Activated CD8-positive, alpha-beta T cell treated with anti-CD3 and anti-CD28 coated beads for 36 hours (primary cell): Measurements from ENCODE around the gene GNB5. TPM values are rescaled to one million over a fixed set of nuclear protein-coding genes. Genes with fewer than 3 reads are reported as not detected.

Experiments
- ATAC-seq: fragments of 200-7000 bp; cut with Tn5 transposase; one replicate; pipeline ENCODE4 v1.10.0; 2021; ENCODE audit warnings: mild to moderate bottlenecking, moderate library complexity
- CTCF ChIA-PET: fragments of 350-600 bp; sonication (Branson Sonifier 250); formaldehyde crosslinking; loops from one replicate; lab custom pipeline; 2021; ENCODE audit warnings: antibody characterized with exemption; lab: Charles Lee
- POLR2A ChIA-PET: fragments of 350-600 bp; sonication (Branson Sonifier 250); formaldehyde crosslinking; loops from one replicate; lab custom pipeline; 2021; ENCODE audit warnings: antibody characterized with exemption; lab: Charles Lee
- DNase-seq: peaks from one replicate; pipeline ENCODE4 v3.0.0-alpha.2; 2020
- H3K27ac Mint-ChIP-seq: one replicate; pipeline ENCODE4 v1.8.0; 2021; ENCODE audit warnings: mild to moderate bottlenecking, mixed read lengths
- H3K27me3 Mint-ChIP-seq: one replicate; pipeline ENCODE4 v1.8.0; 2021; ENCODE audit warnings: mixed read lengths
- H3K36me3 Mint-ChIP-seq: one replicate; pipeline ENCODE4 v1.8.0; 2021; ENCODE audit warnings: low read depth, mixed read lengths
- H3K4me1 Mint-ChIP-seq: one replicate; pipeline ENCODE4 v1.8.0; 2021; ENCODE audit warnings: low read depth, mixed read lengths
- H3K4me3 Mint-ChIP-seq: one replicate; pipeline ENCODE4 v1.8.0; 2021; ENCODE audit warnings: mild to moderate bottlenecking, moderate library complexity, mixed read lengths
- H3K9me3 Mint-ChIP-seq: one replicate; pipeline ENCODE4 v1.8.0; 2021; ENCODE audit warnings: mixed read lengths
- CTCF ChIP-seq: fragments of 200-600 bp; IDR thresholded peaks from one replicate; pipeline ENCODE4 v1.8.0; 2022; ENCODE audit warnings: antibody characterized with exemption, mild to moderate bottlenecking
- intact Hi-C: fragments of 100-400 bp; cut with micrococcal nuclease; formaldehyde crosslinking; loops from one replicate; pipeline ENCODE4 v1.10.0; 2022
- total RNA-seq, 2 experiments: library from RNA; stranded (reverse); gene quantifications; one replicate each; pipeline ENCODE4 v1.2.3, GENCODE V29; 2021

Gene GNB5
- total RNA-seq, 2 experiments from 2014 or later = 16.8 to 17.5 TPM

- Mint-ChIP-seq H3K36me3 (peaks cover 6% of the 10 kb centered on the region), H3K4me1 (no peaks in the 10 kb centered on the region), H3K4me3 (no peak overlapping the region), H3K27me3 (no peaks in the 10 kb centered on the region), H3K9me3 (no peaks in the 10 kb centered on the region), H3K27ac (no peak overlapping the region)
- intact Hi-C loops = no loop called here
- no peak for TF ChIP-seq CTCF
- ChIA-PET CTCF (interaction anchor here (0.7 to 2.1 kb wide), 11 partner anchors 8 to 138 kb away, joined by 3 to 9 read pairs (median 4); no protein-coding TSS in a partner anchor), POLR2A (interaction anchor here (1.2 kb wide), 1 partner anchor 20 kb away, joined by 4 read pairs; no protein-coding TSS in a partner anchor)
- ATAC-seq = no peak
- no peak for DNase-seq
Measured at GRCh38 chr15:52158084-52158765, 33.0 kb downstream of the GNB5 start.

- Mint-ChIP-seq H3K36me3 (peaks cover 6% of the 10 kb centered on the region), H3K27ac (no peak overlapping the region), H3K9me3 (no peaks in the 10 kb centered on the region), H3K27me3 (no peaks in the 10 kb centered on the region), H3K4me1 (no peaks in the 10 kb centered on the region), H3K4me3 (no peak overlapping the region)
- DNase-seq = no peak
- TF ChIP-seq CTCF = no peak
- ChIA-PET POLR2A (no interaction called here), CTCF (interaction anchor here (0.9 to 1.2 kb wide), 3 partner anchors 15 to 53 kb away, joined by 3 to 4 read pairs (median 3); no protein-coding TSS in a partner anchor)
- ATAC-seq = no peak
- intact Hi-C loops = no loop called here
Measured at GRCh38 chr15:52155878-52156277, 35.3 kb downstream of the GNB5 start.

GRCh38 chr15:52154896-52155865 is 36.0 kb downstream of the GNB5 start:
- Mint-ChIP-seq H3K9me3 (no peaks in the 10 kb centered on the region), H3K4me1 (no peaks in the 10 kb centered on the region), H3K27me3 (no peaks in the 10 kb centered on the region), H3K4me3 (no peak overlapping the region), H3K27ac (no peak overlapping the region), H3K36me3 (peaks cover 6% of the 10 kb centered on the region)
- intact Hi-C loops = no loop called here
- TF ChIP-seq CTCF = no peak
- ChIA-PET POLR2A (no interaction called here), CTCF (interaction anchor here (0.9 to 1.2 kb wide), 4 partner anchors 8 to 70 kb away, joined by 3 to 4 read pairs (median 3); no protein-coding TSS in a partner anchor)
- DNase-seq (no peak), ATAC-seq (no peak)

GRCh38 chr15:52153900-52154895 is 37.0 kb downstream of the GNB5 start:
- ChIA-PET POLR2A (interaction anchor here (0.8 kb wide), 1 partner anchor 108 kb away, joined by 4 read pairs; no protein-coding TSS in a partner anchor), CTCF (interaction anchor here (0.9 to 2.1 kb wide), 8 partner anchors 8 to 73 kb away, joined by 3 to 11 read pairs (median 3); no protein-coding TSS in a partner anchor)
- Mint-ChIP-seq H3K36me3 (peaks cover 3% of the 10 kb centered on the region), H3K9me3 (no peaks in the 10 kb centered on the region), H3K4me1 (no peaks in the 10 kb centered on the region), H3K27me3 (no peaks in the 10 kb centered on the region), H3K4me3 (no peak overlapping the region), H3K27ac (no peak overlapping the region)
- DNase-seq (no peak), ATAC-seq (no peak)
- intact Hi-C loops = no loop called here
- TF ChIP-seq CTCF = no peak
